OCI-LY7 (cell line): ENCODE measurements around the gene MDFIC.

Experiments
- EZH2phosphoT487 ChIP-seq: fragments of 200-600 bp; sonication (generic); IDR thresholded peaks from 2 replicates; pipeline ENCODE4 v1.6.1; 2018; ENCODE audit warnings: low read depth, borderline replicate concordance, mild to moderate bottlenecking, mixed run types, antibody characterized with exemption, low read length, moderate library complexity, mixed read lengths
- TF ChIP-seq, protein P1 (sequence below): fragments of 200-600 bp; sonication (generic); conservative IDR thresholded peaks from 2 replicates; pipeline ENCODE4 v1.5.1; 2014; ENCODE audit warnings: mild to moderate bottlenecking, antibody characterized with exemption, low read length, moderate library complexity, mixed read lengths

DNA sequence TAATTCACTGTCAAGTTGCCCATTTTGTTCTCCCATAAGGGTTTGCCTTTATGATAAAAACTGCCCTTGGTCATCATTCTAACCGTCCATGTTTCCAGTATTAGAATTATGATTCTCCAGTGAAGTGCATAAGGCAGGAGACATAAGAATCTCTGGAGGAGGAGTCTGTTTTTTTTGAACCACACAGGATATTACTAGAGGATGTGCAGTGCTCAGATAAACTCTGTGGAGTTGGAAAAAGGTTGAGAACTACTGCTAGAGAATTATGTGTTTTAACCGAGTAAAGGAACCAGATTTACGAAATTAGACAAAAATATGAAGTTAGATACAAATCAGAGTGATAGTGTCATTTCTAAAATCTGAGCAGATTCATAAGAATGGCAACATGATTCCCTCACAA, 40.5 kb downstream of the MDFIC start:
- TF ChIP-seq, protein P1, sequence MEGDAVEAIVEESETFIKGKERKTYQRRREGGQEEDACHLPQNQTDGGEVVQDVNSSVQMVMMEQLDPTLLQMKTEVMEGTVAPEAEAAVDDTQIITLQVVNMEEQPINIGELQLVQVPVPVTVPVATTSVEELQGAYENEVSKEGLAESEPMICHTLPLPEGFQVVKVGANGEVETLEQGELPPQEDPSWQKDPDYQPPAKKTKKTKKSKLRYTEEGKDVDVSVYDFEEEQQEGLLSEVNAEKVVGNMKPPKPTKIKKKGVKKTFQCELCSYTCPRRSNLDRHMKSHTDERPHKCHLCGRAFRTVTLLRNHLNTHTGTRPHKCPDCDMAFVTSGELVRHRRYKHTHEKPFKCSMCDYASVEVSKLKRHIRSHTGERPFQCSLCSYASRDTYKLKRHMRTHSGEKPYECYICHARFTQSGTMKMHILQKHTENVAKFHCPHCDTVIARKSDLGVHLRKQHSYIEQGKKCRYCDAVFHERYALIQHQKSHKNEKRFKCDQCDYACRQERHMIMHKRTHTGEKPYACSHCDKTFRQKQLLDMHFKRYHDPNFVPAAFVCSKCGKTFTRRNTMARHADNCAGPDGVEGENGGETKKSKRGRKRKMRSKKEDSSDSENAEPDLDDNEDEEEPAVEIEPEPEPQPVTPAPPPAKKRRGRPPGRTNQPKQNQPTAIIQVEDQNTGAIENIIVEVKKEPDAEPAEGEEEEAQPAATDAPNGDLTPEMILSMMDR = no peak
- no peak for TF ChIP-seq EZH2phosphoT487
